Keratinocyte (primary cell): Measurements from ENCODE around the gene USP37. TPM values are rescaled to one million over a fixed set of nuclear protein-coding genes. Genes with fewer than 3 reads are reported as not detected.

ENCODE experiments used
- DNase-seq: peaks from one replicate; pipeline ENCODE4 v3.0.0-alpha.2; 2011; ENCODE audit warnings: low read depth, missing footprints, low spot score
- FAIRE-seq: peaks from 2 replicates; lab custom pipeline; 2011; peaks lifted over from hg19 to GRCh38; lab: Jason Lieb, UNC
- H2AFZ ChIP-seq: 2 replicates; pipeline ENCODE4 v1.6.0; 2012; ENCODE audit warnings: low read length, control low read depth, inconsistent platforms; ENCODE audit not compliant: control insufficient read depth
- H3K27ac ChIP-seq: 2 replicates; pipeline ENCODE4 v1.5.1; 2011; ENCODE audit warnings: low read length; ENCODE audit not compliant: control insufficient read depth, insufficient read depth
- H3K27me3 ChIP-seq: 3 replicates; pipeline ENCODE4 v1.6.0; 2011; ENCODE audit warnings: low read length; ENCODE audit not compliant: control insufficient read depth, insufficient read depth; ENCODE audit errors: extremely low read depth
- H3K36me3 ChIP-seq, 2 experiments: 2 replicates in 1 of 2; 3 replicates in 1 of 2; pipeline ENCODE4 v1.5.1; 2011; ENCODE audit warnings: low read length in 2 of 2, mild to moderate bottlenecking in 1 of 2; ENCODE audit not compliant: control insufficient read depth in 2 of 2, insufficient read depth in 2 of 2; ENCODE audit errors: extremely low read depth in 1 of 2
- H3K4me1 ChIP-seq: 3 replicates; pipeline ENCODE4 v1.5.1; 2011; ENCODE audit warnings: low read length; ENCODE audit not compliant: control insufficient read depth, insufficient read depth; ENCODE audit errors: extremely low read depth
- H3K4me2 ChIP-seq: 3 replicates; pipeline ENCODE4 v1.6.0; 2011; ENCODE audit warnings: low read depth, low read length; ENCODE audit not compliant: control insufficient read depth, insufficient read depth; ENCODE audit errors: extremely low read depth
- H3K4me3 ChIP-seq, 3 experiments: fragments of 200-600 bp in 1 of 3; sonication (generic) in 1 of 3; 2 replicates in 2 of 3; 3 replicates in 1 of 3; pipeline ENCODE4 v1.5.1; 2011 to 2016; ENCODE audit warnings: low read length in 3 of 3, mild to moderate bottlenecking in 3 of 3, control low read depth in 2 of 3, inconsistent platforms in 1 of 3, low read depth in 1 of 3, mixed read lengths in 1 of 3, mixed run types in 1 of 3, moderate library complexity in 1 of 3; ENCODE audit not compliant: control insufficient read depth in 2 of 3, insufficient read depth in 2 of 3; ENCODE audit errors: extremely low read depth in 1 of 3
- H3K79me2 ChIP-seq: 2 replicates; pipeline ENCODE4 v1.6.0; 2012; ENCODE audit warnings: low read length; ENCODE audit not compliant: control insufficient read depth, insufficient read depth
- H3K9ac ChIP-seq: 3 replicates; pipeline ENCODE4 v1.6.0; 2011; ENCODE audit warnings: low read length; ENCODE audit not compliant: control insufficient read depth, insufficient read depth; ENCODE audit errors: extremely low read depth
- H3K9me1 ChIP-seq: 3 replicates; pipeline ENCODE4 v1.6.0; 2011; ENCODE audit warnings: low read length; ENCODE audit not compliant: control insufficient read depth, insufficient read depth; ENCODE audit errors: extremely low read depth
- H3K9me3 ChIP-seq: 2 replicates; pipeline ENCODE4 v1.5.1; 2012; ENCODE audit warnings: low read depth, low read length; ENCODE audit not compliant: control insufficient read depth
- H4K20me1 ChIP-seq: 3 replicates; pipeline ENCODE4 v1.6.0; 2011; ENCODE audit warnings: low read length; ENCODE audit not compliant: control insufficient read depth, insufficient read depth; ENCODE audit errors: extremely low read depth
- CTCF ChIP-seq, 3 experiments: IDR thresholded peaks in 1 of 3; conservative IDR thresholded peaks in 1 of 3; optimal IDR thresholded peaks in 1 of 3; 2 replicates in 2 of 3; 3 replicates in 1 of 3; pipeline versions ENCODE3 to v1.5.1; 2011; ENCODE audit warnings: low read length in 3 of 3, mild to moderate bottlenecking in 3 of 3, moderate library complexity in 2 of 3, control low read depth in 1 of 3, inconsistent platforms in 1 of 3; ENCODE audit not compliant: insufficient read depth in 2 of 3; ENCODE audit errors: extremely low read depth in 1 of 3
- EZH2 ChIP-seq: IDR thresholded peaks from one replicate; pipeline ENCODE4 v1.6.1; 2012; ENCODE audit warnings: inconsistent platforms, mild to moderate bottlenecking, low read length, moderate library complexity
- dilution Hi-C: fragments of 300-500 bp; cut with MboI; formaldehyde crosslinking; loops from one replicate; pipeline ENCODE4 v1.7.0; 2020; ENCODE audit warnings: low sequenced_read_pairs; ENCODE audit not compliant: extremely low pct_ligation_motif_present
- polyA plus RNA-seq, 5 experiments: library from polyadenylated mRNA; depleted of rRNA in 3 of 5; stranded (reverse) in 3 of 5; stranded (forward) in 1 of 5; unstranded in 1 of 5; fragments of >200 nt; gene quantifications; 1 replicate in 1 of 5; 2 replicates in 3 of 5; 3 replicates in 1 of 5; pipeline versions ENCODE4 v1.2.1 to v1.2.3, GENCODE V29; 2011 to 2012; ENCODE audit warnings: missing spikeins in 2 of 5, low read depth in 1 of 5, low replicate concordance in 1 of 5

Gene USP37
- polyA plus RNA-seq, 1 donor (not counting 4 experiments of a cell fraction or from before 2014, with no cell fraction given) = 4.2 TPM

- FAIRE-seq = no peak
These were observed 90.9 kb downstream of the USP37 start for GRCh38 chr2:218477247-218477646.

GRCh38 chr2:218476676-218477075 is 91.5 kb downstream of the USP37 start:
- Histone ChIP-seq H3K9ac (no peak overlapping the region), H3K36me3 (peaks cover 0 to 4% of the 10 kb centered on the region in 2 experiments), H4K20me1 (no peaks in the 10 kb centered on the region), H3K9me1 (no peaks in the 10 kb centered on the region), H3K9me3 (no peaks in the 10 kb centered on the region), H3K4me1 (no peaks in the 10 kb centered on the region), H2AFZ (no peak overlapping the region), H3K27ac (no peak overlapping the region), H3K4me2 (no peak overlapping the region), H3K79me2 (no peaks in the 10 kb centered on the region), H3K4me3 (no peak overlapping the region), H3K27me3 (no peaks in the 10 kb centered on the region)
- DNase-seq (no peak), FAIRE-seq (no peak)
- dilution Hi-C loops = no loop called here
- TF ChIP-seq CTCF (optimal IDR thresholded peaks at IDR 0.05 in 1 of 3, IDR thresholded peaks at IDR 0.05 in 1 of 3, conservative IDR thresholded peaks at IDR 0.05 in 1 of 3; ENCODE audit: extremely low read depth in 1 of 3, insufficient read depth in 2 of 3, low read length in 3 of 3) (no peak), EZH2 (no peak)

More at GRCh38 chr2:218477247-218477646, 90.9 kb downstream of the USP37 start:
- Histone ChIP-seq H3K9ac (no peak overlapping the region), H3K27me3 (no peaks in the 10 kb centered on the region), H3K9me1 (no peaks in the 10 kb centered on the region), H4K20me1 (no peaks in the 10 kb centered on the region), H2AFZ (no peak overlapping the region), H3K9me3 (no peaks in the 10 kb centered on the region), H3K4me2 (no peak overlapping the region), H3K4me3 (no peak overlapping the region), H3K4me1 (no peaks in the 10 kb centered on the region), H3K36me3 (peaks cover 0 to 4% of the 10 kb centered on the region in 2 experiments), H3K27ac (no peak overlapping the region), H3K79me2 (no peaks in the 10 kb centered on the region)
- dilution Hi-C loops = no loop called here
- TF ChIP-seq CTCF (optimal IDR thresholded peaks at IDR 0.05 in 1 of 3, IDR thresholded peaks at IDR 0.05 in 1 of 3, conservative IDR thresholded peaks at IDR 0.05 in 1 of 3; ENCODE audit: extremely low read depth in 1 of 3, insufficient read depth in 2 of 3, low read length in 3 of 3) = no peak
- TF ChIP-seq EZH2 = no peak
- no peak for DNase-seq
